GM12891 (cell line): ENCODE data around the gene HCCS.

Experiments used
- DNase-seq: peaks from one replicate; pipeline ENCODE4 v3.0.0; 2011; ENCODE audit warnings: low spot score; ENCODE audit not compliant: insufficient read length
- FAIRE-seq: peaks from 2 replicates; lab custom pipeline; 2011; peaks lifted over from hg19 to GRCh38; lab: Jason Lieb, UNC
- PAX5 ChIP-seq: IDR thresholded peaks from 2 replicates; pipeline ENCODE4 v1.6.1; 2011; ENCODE audit warnings: low read length, moderate library complexity, mild to moderate bottlenecking; ENCODE audit not compliant: insufficient read depth, severe bottlenecking
- POLR2A ChIP-seq: IDR thresholded peaks from 2 replicates; pipeline ENCODE4 v1.6.1; 2011; ENCODE audit warnings: low read depth, low read length, control low read depth
- POLR2AphosphoS5 ChIP-seq: IDR thresholded peaks from 2 replicates; pipeline ENCODE4 v1.6.1; 2011; ENCODE audit warnings: low read depth, low read length, control low read depth
- POU2F2 ChIP-seq: IDR thresholded peaks from 2 replicates; pipeline ENCODE4 v1.6.1; 2011; ENCODE audit warnings: low read depth, mild to moderate bottlenecking, control low read depth, low read length, moderate library complexity
- SPI1 ChIP-seq: IDR thresholded peaks from 2 replicates; pipeline ENCODE4 v1.6.1; 2011; ENCODE audit warnings: low read depth, low read length, control low read depth
- TAF1 ChIP-seq: IDR thresholded peaks from 2 replicates; pipeline ENCODE4 v1.6.1; 2011; ENCODE audit warnings: low read depth, low read length, control low read depth

Gene HCCS

DNA sequence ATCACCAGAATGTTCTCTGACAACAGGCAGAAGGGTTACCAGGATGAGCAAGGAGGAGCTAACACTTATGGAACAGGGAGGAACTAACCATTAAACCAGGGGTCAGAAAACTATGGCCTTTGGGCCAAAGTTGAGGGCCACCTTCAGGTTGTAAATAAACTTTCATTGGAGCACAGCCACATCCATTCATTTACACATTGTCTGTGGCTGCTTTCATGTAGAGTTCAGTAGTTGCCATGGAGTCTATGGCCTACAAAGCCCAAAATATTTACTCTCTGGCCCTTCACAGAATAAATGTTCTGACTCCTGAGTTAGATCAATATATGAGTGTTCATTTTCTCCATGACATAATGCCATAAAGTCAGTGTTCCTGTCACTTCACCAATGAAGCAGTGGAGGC lies 13.2 kb upstream of the HCCS start:
- TF ChIP-seq POU2F2 (no peak), POLR2AphosphoS5 (no peak), POLR2A (no peak), PAX5 (no peak), SPI1 (no peak), TAF1 (no peak)
- FAIRE-seq (peak; percentile 16), DNase-seq (no peak)

DNA sequence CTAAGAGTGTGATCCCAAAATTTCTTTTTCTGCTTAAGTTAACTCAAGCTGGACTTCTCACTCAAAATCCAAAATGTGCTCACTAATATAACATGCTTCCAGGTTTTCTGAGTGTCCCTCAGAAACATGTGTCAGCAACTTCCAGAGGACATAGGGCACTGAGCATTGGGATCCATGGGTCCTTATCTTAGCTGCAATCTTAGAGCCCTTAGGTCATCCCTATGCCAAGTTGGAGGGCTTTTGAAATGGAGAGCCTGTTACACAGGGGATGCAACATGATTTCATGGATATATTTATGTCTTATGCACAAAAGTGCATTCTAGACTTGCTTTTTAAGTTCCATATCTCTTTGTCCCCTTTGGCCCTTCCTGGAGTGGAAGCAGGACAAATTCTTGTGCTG lies 11.7 kb upstream of the HCCS start:
- TF ChIP-seq SPI1 (no peak), TAF1 (no peak), PAX5 (no peak), POLR2A (no peak), POLR2AphosphoS5 (no peak), POU2F2 (no peak)
- FAIRE-seq, result no peak
- DNase-seq, result no peak

DNA sequence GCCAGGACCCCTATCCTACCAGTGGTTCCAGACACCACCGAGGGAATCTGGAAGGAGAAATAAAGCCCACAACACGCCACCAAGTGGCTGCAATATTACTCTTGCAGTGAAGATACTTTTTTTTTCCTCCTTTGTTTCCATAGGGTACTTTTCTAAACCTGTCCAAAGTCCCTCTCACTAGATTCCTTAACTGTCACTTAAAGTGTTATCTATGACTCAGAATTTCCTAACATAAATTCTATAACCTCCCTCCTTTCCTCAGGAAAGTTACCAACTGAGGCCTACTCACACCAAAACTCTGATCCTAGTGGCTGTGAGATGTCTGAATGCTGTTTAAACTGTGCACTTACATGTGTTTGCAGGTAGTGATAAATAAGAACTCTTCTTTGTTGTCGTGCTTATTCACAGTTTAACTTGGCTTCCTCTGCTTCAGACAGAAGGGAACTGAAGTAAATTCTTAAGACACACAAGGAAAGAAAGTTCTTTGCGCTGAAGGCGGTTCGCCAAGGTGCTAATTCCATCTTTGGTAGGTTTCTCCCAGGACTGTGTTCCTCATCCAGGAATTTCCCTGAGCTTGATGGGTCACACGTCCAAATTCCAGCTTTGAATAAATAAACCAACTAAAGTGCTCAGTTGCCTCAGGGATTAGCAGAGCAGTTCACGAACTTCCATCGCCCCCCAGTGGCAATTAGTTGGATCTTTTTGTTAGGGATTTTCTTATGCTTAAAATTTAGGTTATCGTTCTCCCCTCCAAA lies 10.7 kb upstream of the HCCS start:
- no peak for DNase-seq
- peak; percentile 31 for FAIRE-seq
- TF ChIP-seq POLR2A, result no peak
- no peak for TF ChIP-seq SPI1
- no peak for TF ChIP-seq POU2F2
- no peak for TF ChIP-seq PAX5
- no peak for TF ChIP-seq TAF1
- TF ChIP-seq POLR2AphosphoS5, result no peak

DNA sequence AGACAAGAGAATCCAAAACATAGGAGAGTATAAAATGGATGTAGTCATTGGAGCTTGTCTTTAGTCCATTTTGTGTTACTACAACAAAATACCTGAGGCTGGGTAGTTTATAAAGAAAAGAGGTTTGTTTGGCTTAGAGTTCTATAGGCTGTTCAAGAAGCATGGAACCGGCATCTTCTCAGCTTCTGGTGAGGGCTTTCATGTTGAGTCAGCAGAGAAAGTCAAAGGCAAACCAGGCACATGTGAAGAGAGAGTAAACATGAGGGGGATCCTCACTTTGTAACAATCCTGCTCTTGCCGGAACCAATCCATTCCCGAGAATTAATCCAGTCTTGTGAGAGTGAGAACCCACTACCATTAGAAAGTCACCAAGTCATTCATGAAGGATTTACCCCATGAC lies 8.1 kb upstream of the HCCS start:
- no peak for FAIRE-seq

DNA sequence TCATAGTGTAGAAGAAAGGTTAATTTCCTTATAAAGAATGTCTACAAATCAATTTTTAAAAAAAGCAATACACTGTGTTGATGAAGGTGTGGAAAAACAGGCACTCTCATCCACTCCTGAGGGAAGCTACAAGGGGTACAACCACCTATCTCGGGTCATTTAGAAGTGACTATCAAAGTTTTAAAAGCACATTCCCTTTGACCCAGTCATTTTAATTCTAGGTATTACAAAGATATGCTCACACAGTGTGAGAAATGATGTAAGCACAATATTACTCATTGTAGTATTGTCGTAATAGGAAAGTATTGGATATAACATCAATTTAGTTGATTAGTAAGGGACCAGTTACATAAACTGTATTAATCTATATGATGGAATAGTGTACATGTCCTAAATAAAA lies 7.4 kb upstream of the HCCS start:
- DNase-seq (no peak), FAIRE-seq (no peak)
- TF ChIP-seq POLR2AphosphoS5, result no peak
- no peak for TF ChIP-seq SPI1
- no peak for TF ChIP-seq POLR2A
- no peak for TF ChIP-seq POU2F2
- no peak for TF ChIP-seq PAX5
- TF ChIP-seq TAF1, result no peak

More for the DNA sequence above, 8.1 kb upstream of the HCCS start:
- TF ChIP-seq POU2F2 (no peak), SPI1 (no peak), POLR2AphosphoS5 (no peak), POLR2A (no peak)
- no peak for DNase-seq

- no peak for DNase-seq
- TF ChIP-seq TAF1 (no peak), POLR2A (no peak), POLR2AphosphoS5 (no peak), PAX5 (no peak), POU2F2 (no peak), SPI1 (no peak)
- FAIRE-seq, result no peak
Observed at GRCh38 chrX:11105080-11105479, 6.1 kb upstream of the HCCS start.

- TF ChIP-seq POU2F2, result no peak
- no peak for TF ChIP-seq POLR2AphosphoS5
- TF ChIP-seq TAF1, result no peak
- TF ChIP-seq SPI1, result peak; percentile 54; the same call in 1 of the 2 replicates
- TF ChIP-seq PAX5, result no peak
- no peak for TF ChIP-seq POLR2A
- FAIRE-seq (no peak), DNase-seq (no peak)
Observed at GRCh38 chrX:11108253-11108941, 2.7 kb upstream of the HCCS start.

DNA sequence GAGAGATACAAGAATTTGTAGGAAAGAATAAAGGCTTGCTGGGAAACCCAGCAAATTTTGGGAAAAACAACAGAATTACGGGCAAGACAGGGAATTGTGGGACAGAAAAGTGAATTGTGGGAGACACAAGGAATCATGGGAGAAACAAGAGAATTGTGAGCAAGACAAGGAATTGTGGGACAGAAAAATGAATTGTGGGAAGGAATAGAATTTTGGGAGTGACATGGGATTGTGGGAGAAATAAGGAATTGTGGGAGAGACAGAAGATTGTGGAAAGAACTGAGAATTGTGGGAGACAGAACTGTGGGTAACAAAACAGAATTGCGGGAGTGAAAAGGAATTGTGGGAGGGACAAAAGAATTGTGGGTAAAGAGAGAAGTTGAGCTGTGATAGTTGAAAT lies 1.2 kb upstream of the HCCS start:
- DNase-seq, result no peak
- TF ChIP-seq PAX5 (no peak), POLR2A (no peak), POLR2AphosphoS5 (no peak), TAF1 (no peak), SPI1 (no peak), POU2F2 (no peak)
- peak; percentile 41 for FAIRE-seq

DNA sequence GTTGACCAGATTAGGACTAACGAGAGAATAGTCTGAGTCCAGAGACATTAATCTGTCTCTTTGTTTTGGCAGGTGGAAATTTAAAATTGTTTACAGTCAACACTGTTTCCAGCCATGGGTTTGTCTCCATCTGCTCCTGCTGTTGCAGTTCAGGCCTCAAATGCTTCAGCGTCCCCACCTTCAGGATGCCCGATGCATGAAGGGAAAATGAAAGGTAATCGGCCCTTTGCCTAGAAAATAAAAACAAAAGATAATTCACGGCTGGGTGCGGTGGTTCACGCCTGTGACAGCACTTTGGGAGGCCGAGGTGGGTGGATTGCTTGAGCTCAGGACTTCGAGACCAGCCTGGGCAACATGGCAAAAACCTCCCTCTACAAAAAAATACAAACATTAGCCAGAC lies 815 bp downstream of the HCCS start:
- DNase-seq (no peak), FAIRE-seq (no peak)
- TF ChIP-seq TAF1, result no peak
- TF ChIP-seq POLR2AphosphoS5, result no peak
- TF ChIP-seq PAX5, result no peak
- TF ChIP-seq POLR2A, result no peak
- no peak for TF ChIP-seq POU2F2
- TF ChIP-seq SPI1, result no peak
